GM18867 (cell line): ENCODE results near the gene ATXN2.
"Not testable (repeated sequence)": the region's sequence is repeated elsewhere in the genome, so short reads cannot be mapped to it uniquely, and the experiment has no call there.

Experiments used
- ATAC-seq: cut with Tn5 transposase; IDR thresholded peaks from one replicate; pipeline ENCODE4 v1.9.1; 2021; ENCODE audit warnings: mild to moderate bottlenecking, moderate library complexity; ENCODE audit not compliant: unreplicated experiment

ATXN2 gene

DNA sequence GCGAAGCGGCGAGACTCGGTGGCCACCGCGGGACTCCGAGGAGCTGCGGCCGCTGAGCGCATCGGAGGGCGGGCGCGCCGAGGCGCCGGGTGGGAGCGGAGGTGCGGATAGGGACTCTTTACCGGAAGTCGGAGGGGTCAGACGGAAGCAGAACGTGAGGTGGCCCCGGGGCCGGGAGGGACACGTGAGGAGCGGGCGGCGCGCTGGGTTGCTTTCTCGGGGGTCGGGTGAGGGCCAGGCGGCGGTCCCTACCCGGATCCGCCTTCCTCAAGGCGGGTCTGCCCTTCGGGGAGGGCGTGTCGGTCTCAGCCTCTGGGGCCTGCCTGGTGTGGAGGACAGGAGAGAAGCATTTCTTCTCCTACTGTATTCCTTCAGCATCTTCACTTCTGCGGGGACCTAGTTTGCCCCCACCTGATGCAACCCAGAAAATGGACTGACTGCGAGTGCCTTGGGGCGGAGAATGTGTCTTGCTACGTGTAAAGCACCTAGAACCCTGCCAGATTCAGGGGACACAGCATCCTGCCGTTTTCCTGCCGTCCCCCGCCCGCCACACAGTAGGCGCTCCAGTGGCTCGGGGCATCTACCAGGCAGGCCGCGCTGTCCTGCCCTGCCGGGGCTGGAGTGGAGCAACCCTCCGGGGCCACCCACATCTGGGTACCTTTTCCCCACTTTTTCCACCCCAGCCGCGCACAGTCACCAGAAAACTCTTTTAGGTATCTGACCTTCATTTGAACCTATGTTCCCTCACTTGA, 514 bp upstream of the ATXN2 start:
- peak; percentile 77 for ATAC-seq

- peak; percentile 12 for ATAC-seq
Observed at GRCh38 chr12:111597831-111598636, 1.1 kb downstream of the ATXN2 start.

GRCh38 chr12:111596985-111597830, 1.9 kb downstream of the ATXN2 start:
- ATAC-seq = no peak

GRCh38 chr12:111595341-111595835, 3.7 kb downstream of the ATXN2 start:
- not testable (repeated sequence) for ATAC-seq

GRCh38 chr12:111591399-111592010, 7.6 kb downstream of the ATXN2 start:
- not testable (repeated sequence) for ATAC-seq

DNA sequence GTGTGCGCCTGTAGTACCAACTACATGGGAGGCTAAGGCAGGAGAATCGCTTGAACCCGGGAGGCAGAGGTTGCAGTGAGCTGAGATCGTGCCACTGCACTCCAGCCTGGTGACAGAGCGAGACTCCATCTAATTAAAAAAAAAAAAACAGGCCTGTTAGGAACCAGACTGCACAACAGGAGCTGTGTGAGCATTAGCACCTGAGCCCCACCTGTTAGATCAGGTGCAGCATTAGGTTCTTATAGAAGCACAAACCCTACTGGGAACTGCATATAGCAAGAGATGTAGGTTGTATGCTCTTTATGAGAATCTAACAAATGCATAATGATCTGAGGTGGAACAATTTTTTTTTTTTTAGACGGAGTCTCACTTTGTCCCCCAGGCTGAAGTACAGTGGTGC, 8.6 kb downstream of the ATXN2 start:
- no peak for ATAC-seq

- no peak for ATAC-seq
Observed at GRCh38 chr12:111589601-111590000, 9.5 kb downstream of the ATXN2 start.

- ATAC-seq = no peak
Observed at GRCh38 chr12:111588010-111588409, 11.1 kb downstream of the ATXN2 start.

GRCh38 chr12:111586986-111587385, 12.1 kb downstream of the ATXN2 start:
- ATAC-seq = no peak

GRCh38 chr12:111585690-111586089, 13.4 kb downstream of the ATXN2 start:
- no peak for ATAC-seq

DNA sequence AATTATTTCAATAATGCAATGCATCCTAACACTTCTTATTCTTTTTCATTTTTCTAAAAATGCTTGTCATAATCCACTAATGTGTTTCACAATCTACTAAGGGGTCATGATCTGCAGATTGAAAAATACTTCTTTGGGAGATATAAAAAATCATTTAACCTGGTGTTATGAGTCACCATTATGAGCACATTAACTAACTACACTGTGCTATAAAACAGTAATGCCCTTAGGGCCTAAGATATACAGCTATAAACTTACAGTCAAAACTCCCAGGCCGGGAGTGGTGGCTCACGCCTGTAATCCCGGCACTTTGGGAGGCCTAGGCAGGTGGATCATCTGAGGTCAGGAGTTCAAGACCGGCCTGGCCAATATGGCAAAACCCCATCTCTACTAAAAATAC, 14.2 kb downstream of the ATXN2 start:
- ATAC-seq = no peak

GRCh38 chr12:111583506-111583905, 15.6 kb downstream of the ATXN2 start:
- not testable (repeated sequence) for ATAC-seq

- no peak for ATAC-seq
Observed at GRCh38 chr12:111582133-111582747, 16.9 kb downstream of the ATXN2 start.

DNA sequence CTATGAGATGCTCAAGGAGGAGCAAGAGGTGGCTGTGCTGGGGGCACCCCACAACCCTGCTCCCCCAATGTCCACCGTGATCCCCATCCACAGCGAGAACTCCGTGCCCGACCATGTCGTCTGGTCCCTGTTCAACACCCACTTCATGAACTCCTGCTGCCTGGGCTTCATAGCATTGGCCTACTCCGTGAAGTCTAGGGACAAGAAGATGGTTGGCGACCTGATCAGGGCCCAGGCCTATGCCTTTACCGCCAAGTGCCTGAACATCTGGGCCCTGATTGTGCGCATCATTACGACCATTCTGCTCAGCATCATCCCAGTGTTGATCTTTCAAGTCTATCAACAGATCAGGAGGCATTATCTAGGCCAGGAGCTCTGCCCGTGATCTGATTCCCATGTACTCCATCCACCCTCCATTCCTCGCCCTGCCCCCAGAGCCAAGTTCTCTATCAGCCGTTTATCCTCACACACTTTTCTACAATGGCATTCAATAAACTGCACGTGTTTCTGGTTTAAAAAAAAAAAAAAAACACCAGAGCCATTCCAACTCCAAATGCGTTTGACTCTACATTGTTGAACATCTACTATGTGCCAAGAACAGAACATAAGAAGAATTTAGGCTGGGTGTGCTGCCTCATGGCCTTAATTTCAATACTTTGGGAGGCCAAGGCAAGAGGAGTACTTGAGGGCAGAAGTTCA, 17.5 kb downstream of the ATXN2 start:
- ATAC-seq = no peak

DNA sequence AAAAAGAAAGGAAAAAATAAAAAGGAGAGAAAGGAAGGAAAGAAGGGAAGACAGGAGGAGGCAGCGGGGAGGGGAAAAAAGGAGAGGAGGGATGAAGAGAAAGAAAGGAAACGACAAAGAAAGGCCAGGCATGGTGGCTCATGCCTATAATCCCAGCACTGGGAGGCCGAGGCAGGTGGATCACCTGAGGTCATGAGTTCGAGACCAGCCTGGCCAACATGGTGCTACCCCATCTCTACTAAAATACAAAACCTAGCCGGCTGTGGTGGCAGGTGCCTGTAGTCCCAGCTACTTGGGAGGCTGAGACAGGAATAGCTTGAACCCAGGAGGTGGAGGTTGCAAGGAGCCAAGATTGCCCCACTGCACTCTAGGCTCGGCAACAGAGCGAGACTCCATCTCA, 18.4 kb downstream of the ATXN2 start:
- ATAC-seq = no peak

DNA sequence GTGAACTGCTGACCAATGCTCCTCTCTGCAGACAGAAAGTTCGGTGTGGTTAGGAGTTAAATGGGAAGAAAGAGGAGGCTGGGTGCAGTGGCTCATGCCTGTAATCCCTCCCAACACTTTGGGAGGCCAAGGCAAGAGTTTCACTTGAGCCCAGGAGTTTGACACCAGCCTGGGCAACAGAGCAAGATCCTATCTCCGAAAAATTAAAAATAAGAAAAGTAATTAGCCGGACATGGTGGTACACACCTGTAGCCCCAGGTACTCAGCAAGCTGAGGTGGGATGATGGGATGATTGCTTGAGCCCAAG, 19.0 kb downstream of the ATXN2 start:
- no peak for ATAC-seq

DNA sequence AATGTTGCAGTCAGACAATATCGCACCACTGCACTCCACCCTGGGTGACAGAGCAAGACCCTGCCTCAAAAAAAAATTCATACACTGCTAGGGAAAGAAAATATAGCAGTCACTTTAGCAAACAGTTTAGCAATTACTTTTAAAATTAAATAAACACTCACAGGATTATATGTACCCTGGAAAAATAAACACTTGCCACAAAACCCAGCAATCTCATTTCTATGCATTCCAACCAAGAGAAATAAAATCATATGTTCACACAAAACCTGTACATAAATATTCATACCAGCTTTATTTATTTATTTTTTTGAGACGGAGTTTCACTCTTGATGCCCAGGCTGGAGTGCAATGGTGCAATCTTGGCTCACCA, 20.2 kb downstream of the ATXN2 start:
- no peak for ATAC-seq

GRCh38 chr12:111578276-111578970, 20.7 kb downstream of the ATXN2 start:
- ATAC-seq = peak; percentile 41

GRCh38 chr12:111574797-111575443, 24.2 kb downstream of the ATXN2 start:
- no peak for ATAC-seq
